Left ventricle myocardium inferior (tissue), 1 donor: ENCODE measurements around the gene NPTX1. TPM values are rescaled to one million over a fixed set of nuclear protein-coding genes. Genes with fewer than 3 reads are reported as not detected.

Source experiments
- DNase-seq: peaks from one replicate; pipeline ENCODE4 v3.0.0-alpha.2; 2020
- H3K27ac ChIP-seq: fragments of 200-600 bp; replicated peaks from 2 replicates; pipeline ENCODE4 v1.8.0; 2021
- H3K27me3 ChIP-seq: fragments of 200-600 bp; 2 replicates; pipeline ENCODE4 v1.8.0; 2021; ENCODE audit warnings: low read depth
- H3K36me3 ChIP-seq: fragments of 200-600 bp; 2 replicates; pipeline ENCODE4 v1.8.0; 2021
- H3K4me1 ChIP-seq: fragments of 200-600 bp; 2 replicates; pipeline ENCODE4 v1.8.0; 2021
- H3K4me3 ChIP-seq: fragments of 200-600 bp; 2 replicates; pipeline ENCODE4 v1.8.0; 2021; ENCODE audit warnings: mild to moderate bottlenecking, moderate library complexity
- H3K9me3 ChIP-seq: fragments of 200-600 bp; replicated peaks from 2 replicates; pipeline ENCODE4 v1.8.0; 2021
- CTCF ChIP-seq: fragments of 200-600 bp; IDR thresholded peaks from 2 replicates; pipeline ENCODE4 v1.8.0; 2021; ENCODE audit warnings: antibody characterized with exemption, mild to moderate bottlenecking, borderline replicate concordance
- intact Hi-C: fragments of 100-400 bp; cut with micrococcal nuclease; formaldehyde crosslinking; loops from one replicate; pipeline ENCODE4 v1.11.0; 2022
- total RNA-seq: library from RNA; stranded (reverse); fragmentation: NEBNext Ultra II Directional; extraction: Animal tissue kit (Norgen Biotek cat#: 25700); gene quantifications from one replicate; pipeline ENCODE4 v1.2.1, GENCODE V29; 2021
- donor health status: DM: no; HTN: yes; CAD: no; lungs with severe emphysema.

Gene NPTX1
- total RNA-seq, 1 donor from 2014 or later, result not detected

GRCh38 chr17:80466188-80466705 is 10.2 kb downstream of the NPTX1 start:
- Histone ChIP-seq H3K9me3 (no peaks in the 10 kb centered on the region), H3K27ac (no peak overlapping the region), H3K4me1 (peaks cover 4% of the 10 kb centered on the region), H3K27me3 (peaks cover 79% of the 10 kb centered on the region), H3K4me3 (no peak overlapping the region), H3K36me3 (no peaks in the 10 kb centered on the region)
- intact Hi-C loops, result no loop called here
- no peak for TF ChIP-seq CTCF
- DNase-seq, result no peak

GRCh38 chr17:80465327-80465974 is 11.0 kb downstream of the NPTX1 start:
- Histone ChIP-seq H3K27ac (no peak overlapping the region), H3K9me3 (no peaks in the 10 kb centered on the region), H3K27me3 (peaks cover 71% of the 10 kb centered on the region), H3K4me1 (peaks cover 12% of the 10 kb centered on the region), H3K36me3 (no peaks in the 10 kb centered on the region), H3K4me3 (no peak overlapping the region)
- intact Hi-C loops, result no loop called here
- no peak for DNase-seq
- TF ChIP-seq CTCF, result no peak

GRCh38 chr17:80464486-80464885 is 11.9 kb downstream of the NPTX1 start:
- DNase-seq, result no peak
- Histone ChIP-seq H3K27me3 (peaks cover 62% of the 10 kb centered on the region), H3K4me1 (peaks cover 16% of the 10 kb centered on the region)

GRCh38 chr17:80463784-80464400 is 12.5 kb downstream of the NPTX1 start:
- no peak for DNase-seq
- no peaks in the 10 kb centered on the region for H3K36me3 ChIP-seq
- H3K4me3 ChIP-seq, result no peak overlapping the region
- peaks cover 56% of the 10 kb centered on the region for H3K27me3 ChIP-seq
- intact Hi-C loops, result no loop called here
- H3K4me1 ChIP-seq, result peaks cover 16% of the 10 kb centered on the region
- H3K27ac ChIP-seq, result no peak overlapping the region
- TF ChIP-seq CTCF, result no peak
- H3K9me3 ChIP-seq, result no peaks in the 10 kb centered on the region

More at GRCh38 chr17:80464486-80464885, 11.9 kb downstream of the NPTX1 start:
- Histone ChIP-seq H3K9me3 (no peaks in the 10 kb centered on the region), H3K36me3 (no peaks in the 10 kb centered on the region), H3K27ac (no peak overlapping the region), H3K4me3 (no peak overlapping the region)
- TF ChIP-seq CTCF, result no peak
- intact Hi-C loops, result no loop called here

- TF ChIP-seq CTCF, result no peak
- Histone ChIP-seq H3K27me3 (peaks cover 39% of the 10 kb centered on the region), H3K9me3 (no peaks in the 10 kb centered on the region), H3K36me3 (no peaks in the 10 kb centered on the region), H3K27ac (no peak overlapping the region), H3K4me3 (no peak overlapping the region), H3K4me1 (peaks cover 26% of the 10 kb centered on the region)
- intact Hi-C loops, result no loop called here
- no peak for DNase-seq
Observed at GRCh38 chr17:80461528-80462160, 14.8 kb downstream of the NPTX1 start.
